Measurements from ENCODE around the gene ARID1B. TPM values are rescaled to one million over a fixed set of nuclear protein-coding genes. Genes with fewer than 3 reads are reported as not detected.

ARID1B gene
- total and polyA plus RNA-seq, 9 of the 15 experiments (the other 6 are each of a cell fraction or from before 2014, with no cell fraction given): 12.5 to 50.5 (median 25.8) TPM

DNA sequence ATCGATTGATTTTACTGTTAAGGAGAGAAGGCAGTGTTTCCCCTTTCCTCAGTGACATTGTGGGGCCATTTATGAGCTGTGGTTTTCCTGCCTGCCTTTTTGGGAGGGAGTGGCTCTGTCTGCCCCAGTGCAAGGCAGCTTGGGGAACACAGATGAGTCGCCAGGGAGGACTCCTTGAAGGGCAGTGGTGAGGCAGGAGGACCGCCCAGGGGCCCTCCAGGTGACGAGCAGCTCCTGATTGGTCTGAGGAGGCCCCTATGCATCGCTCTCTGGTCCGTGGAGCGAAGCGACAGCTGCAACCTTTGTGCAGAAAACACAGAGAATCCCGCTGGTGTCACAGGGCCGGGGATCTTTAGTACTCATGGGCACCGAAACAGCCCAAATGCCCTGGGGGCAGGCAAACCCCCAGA lies 445.8 kb downstream of the ARID1B start:
- no peak overlapping the region for H3K4me3 ChIP-seq
- H4K20me1 ChIP-seq (replicated peaks; ENCODE audit: control insufficient read depth, insufficient read depth, low read length): no peaks in the 10 kb centered on the region
- no peak for ATAC-seq
- no peaks in the 10 kb centered on the region; a peak in 1 of 5 replicates for H3K27me3 ChIP-seq (ENCODE audit: control insufficient read depth in 2 of 2, insufficient read depth in 2 of 2, low read length in 2 of 2)
- WGBS (ENCODE audit: insufficient coverage, low coverage, missing lambda C conversion rate): 77% methylated on average over 8 of the region's 11 CpGs
- H3K4me1 ChIP-seq (replicated peaks in 1 of 2; ENCODE audit: control insufficient read depth in 2 of 2, insufficient read depth in 2 of 2, low read length in 2 of 2): peaks cover 29 to 72% of the 10 kb centered on the region in 2 experiments
- in situ Hi-C loops (cut with MboI) (no loop called here), intact Hi-C loops (cut with micrococcal nuclease) (no loop called here)
- ChIA-PET CTCF (ENCODE audit: low intra/inter-chr PET ratio) (no interaction called here), POLR2A (interaction anchor here (0.7 to 1.7 kb wide), 5 partner anchors 9 to 724 kb away, joined by 3 read pairs; no protein-coding TSS in a partner anchor)
- no peaks in the 10 kb centered on the region for H3K9me3 ChIP-seq (replicated peaks; ENCODE audit: control insufficient read depth, insufficient read depth, low read depth, low read length)
- BruUV-seq (replicated peaks): no TSS peak
- no peaks in the 10 kb centered on the region for H3K9me1 ChIP-seq (ENCODE audit: control insufficient read depth, insufficient read depth, low read length)
- DNase-seq (ENCODE audit: extremely low read depth in 1 of 4, low spot score in 3 of 4): no peak
- no peak overlapping the region for H3K9ac ChIP-seq (ENCODE audit: insufficient read depth in 1 of 2, low read depth in 2 of 2, low read length in 2 of 2)
- no peaks in the 10 kb centered on the region for H3K36me3 ChIP-seq (ENCODE audit: control insufficient read depth, insufficient read depth, low read length)
- no peaks in the 10 kb centered on the region for H3K79me2 ChIP-seq (ENCODE audit: control insufficient read depth, insufficient read depth, low read length)
- no peak overlapping the region for H3K27ac ChIP-seq (ENCODE audit: extremely low read depth, low read depth, low read length)
- TF ChIP-seq ZNF408 (CRISPR knock-in tag; IDR thresholded peaks at IDR 0.05; ENCODE audit: low read depth): no peak
- TF ChIP-seq HOXB6 (CRISPR knock-in tag; IDR thresholded peaks at IDR 0.05; ENCODE audit: borderline replicate concordance): no peak
- TF ChIP-seq JUN (IDR thresholded peaks at IDR 0.05; ENCODE audit: borderline replicate concordance, low read depth, low read length): no peak
- no peak for TF ChIP-seq JUN (CRISPR knock-in tag; IDR thresholded peaks at IDR 0.05; ENCODE audit: borderline replicate concordance)
- no peak for TF ChIP-seq NCOA1 (IDR thresholded peaks at IDR 0.05; ENCODE audit: low read depth)
- no peak for TF ChIP-seq PPARD (CRISPR knock-in tag; IDR thresholded peaks at IDR 0.05)
- no peak for TF ChIP-seq MEF2D (tag; conservative IDR thresholded peaks at IDR 0.05; ENCODE audit: low read depth)
- TF ChIP-seq HDAC6 (IDR thresholded peaks at IDR 0.05; ENCODE audit: low read depth, low read length): no peak
- TF ChIP-seq ERF (CRISPR knock-in tag; IDR thresholded peaks at IDR 0.05): no peak
- TF ChIP-seq, protein P1, sequence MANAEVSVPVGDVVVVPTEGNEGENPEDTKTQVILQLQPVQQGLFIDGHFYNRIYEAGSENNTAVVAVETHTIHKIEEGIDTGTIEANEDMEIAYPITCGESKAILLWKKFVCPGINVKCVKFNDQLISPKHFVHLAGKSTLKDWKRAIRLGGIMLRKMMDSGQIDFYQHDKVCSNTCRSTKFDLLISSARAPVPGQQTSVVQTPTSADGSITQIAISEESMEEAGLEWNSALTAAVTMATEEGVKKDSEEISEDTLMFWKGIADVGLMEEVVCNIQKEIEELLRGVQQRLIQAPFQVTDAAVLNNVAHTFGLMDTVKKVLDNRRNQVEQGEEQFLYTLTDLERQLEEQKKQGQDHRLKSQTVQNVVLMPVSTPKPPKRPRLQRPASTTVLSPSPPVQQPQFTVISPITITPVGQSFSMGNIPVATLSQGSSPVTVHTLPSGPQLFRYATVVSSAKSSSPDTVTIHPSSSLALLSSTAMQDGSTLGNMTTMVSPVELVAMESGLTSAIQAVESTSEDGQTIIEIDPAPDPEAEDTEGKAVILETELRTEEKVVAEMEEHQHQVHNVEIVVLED (CRISPR knock-in tag; IDR thresholded peaks at IDR 0.05): no peak
- no peak for FAIRE-seq
- no peak overlapping the region for H3K4me2 ChIP-seq (ENCODE audit: insufficient read depth, low read length)
- no peak overlapping the region for H2AFZ ChIP-seq (ENCODE audit: low read depth, low read length)
